HG02678 (cell line): ENCODE results near the gene ATP6V1C2.

Experiments used
- ATAC-seq: cut with Tn5 transposase; IDR thresholded peaks from one replicate; pipeline ENCODE4 v1.9.1; 2021; ENCODE audit warnings: mild to moderate bottlenecking, moderate library complexity; ENCODE audit not compliant: unreplicated experiment

Gene ATP6V1C2

DNA sequence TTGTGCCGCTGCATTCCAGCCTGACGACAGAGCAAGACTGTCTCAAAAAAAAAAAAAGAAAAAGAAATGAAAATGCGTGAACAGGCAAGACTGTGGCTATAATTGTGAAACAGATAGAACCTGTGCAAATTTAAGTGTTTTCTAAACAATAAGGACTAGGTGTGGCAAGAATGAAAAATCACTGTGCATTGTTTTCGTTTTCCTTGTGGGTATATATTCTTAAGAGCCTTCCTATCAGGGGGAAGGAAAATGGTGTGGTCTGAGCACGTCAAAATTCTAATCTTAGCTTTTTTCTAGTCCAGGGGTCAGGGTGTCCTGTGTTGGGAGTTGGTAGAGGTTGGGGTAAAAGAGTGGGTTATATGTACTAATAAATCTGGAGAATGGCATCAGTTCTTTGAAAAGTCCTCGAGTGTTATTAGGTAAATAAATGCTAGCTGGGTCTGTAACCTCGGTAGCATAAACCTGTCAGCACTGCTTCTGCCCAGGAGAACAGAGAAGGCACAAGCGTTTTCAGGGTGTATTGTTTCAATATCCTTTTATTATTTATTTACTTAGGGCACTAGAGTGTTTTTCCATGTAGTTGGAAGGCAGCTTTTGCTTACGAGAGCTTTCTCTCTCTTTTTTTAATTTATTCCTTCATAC lies 11.6 kb downstream of the ATP6V1C2 start:
- no peak for ATAC-seq

DNA sequence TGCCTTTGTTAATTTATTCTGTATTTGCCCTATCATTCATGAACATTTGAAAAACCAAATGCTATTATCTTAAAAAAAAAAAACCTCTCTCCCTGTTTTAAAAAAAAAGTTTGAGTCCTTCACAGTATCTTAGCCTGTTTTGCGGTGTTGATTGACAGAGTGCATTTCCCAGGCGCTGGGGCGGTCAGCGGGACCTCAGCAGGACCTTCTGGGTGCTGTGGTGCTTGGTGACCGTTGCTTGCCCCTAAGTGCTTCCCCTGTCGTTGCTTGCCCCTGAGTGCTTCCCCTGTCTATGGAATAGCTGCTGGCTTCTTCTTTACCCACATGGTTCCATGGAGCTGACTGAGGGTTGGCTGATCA lies 12.1 kb downstream of the ATP6V1C2 start:
- ATAC-seq = no peak

DNA sequence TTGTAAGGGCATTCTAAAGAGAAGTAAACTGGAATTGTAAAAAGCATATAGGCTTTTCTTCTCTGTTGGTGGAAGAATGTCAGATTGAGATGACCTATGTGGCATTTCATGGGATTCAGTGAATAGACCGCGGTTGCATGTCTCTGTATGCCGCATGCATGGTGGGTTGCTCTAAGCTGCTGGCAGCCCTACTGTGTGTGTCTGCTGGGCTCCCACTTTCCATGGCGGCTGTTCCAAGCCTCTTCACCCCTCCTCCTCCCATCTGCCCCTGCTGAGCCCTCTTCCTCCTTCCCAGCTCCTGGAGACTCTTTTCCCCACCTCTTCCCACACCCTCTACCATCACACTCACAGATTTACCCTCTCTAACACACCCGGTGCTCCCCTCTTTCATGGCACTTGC lies 12.6 kb downstream of the ATP6V1C2 start:
- no peak for ATAC-seq

DNA sequence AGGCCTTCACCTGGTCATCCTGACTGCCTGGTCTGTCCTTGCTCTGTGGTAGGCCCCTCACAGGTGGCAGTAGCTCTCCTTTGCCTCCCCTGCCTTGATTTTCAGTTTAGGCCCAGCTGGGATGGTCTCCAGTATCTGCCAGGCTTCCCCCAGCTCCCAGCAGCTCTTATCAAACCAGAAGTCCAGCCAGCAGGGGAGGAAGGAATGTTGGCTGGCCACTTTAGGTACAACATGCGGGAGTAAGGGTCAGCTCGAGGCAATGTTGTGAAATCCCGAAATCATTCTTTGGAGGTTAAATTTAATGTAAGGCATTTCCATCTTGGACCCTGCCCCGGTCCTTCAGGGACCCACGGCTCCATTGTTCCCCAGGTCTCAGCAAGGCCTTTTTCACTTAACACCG lies 16.8 kb downstream of the ATP6V1C2 start:
- no peak for ATAC-seq

DNA sequence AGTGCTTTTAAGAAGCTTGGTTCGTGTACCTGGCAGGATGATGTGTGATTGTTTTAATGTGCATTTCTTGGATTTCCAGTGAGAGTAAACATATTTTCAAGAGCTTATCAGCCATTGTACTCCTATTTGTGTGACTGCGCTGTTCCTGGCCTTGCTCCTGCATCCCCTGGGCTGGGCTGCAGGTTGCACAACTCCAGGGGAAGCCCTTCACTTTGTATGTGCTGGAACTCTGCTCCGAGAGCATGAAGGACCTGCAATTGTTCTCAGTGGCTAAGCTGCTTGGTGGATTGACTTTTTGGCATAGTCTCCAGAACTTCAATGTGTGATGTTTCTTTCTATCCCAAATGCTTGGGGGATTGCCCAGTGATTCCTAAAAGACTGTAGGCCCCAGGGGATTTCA lies 18.8 kb downstream of the ATP6V1C2 start:
- no peak for ATAC-seq

DNA sequence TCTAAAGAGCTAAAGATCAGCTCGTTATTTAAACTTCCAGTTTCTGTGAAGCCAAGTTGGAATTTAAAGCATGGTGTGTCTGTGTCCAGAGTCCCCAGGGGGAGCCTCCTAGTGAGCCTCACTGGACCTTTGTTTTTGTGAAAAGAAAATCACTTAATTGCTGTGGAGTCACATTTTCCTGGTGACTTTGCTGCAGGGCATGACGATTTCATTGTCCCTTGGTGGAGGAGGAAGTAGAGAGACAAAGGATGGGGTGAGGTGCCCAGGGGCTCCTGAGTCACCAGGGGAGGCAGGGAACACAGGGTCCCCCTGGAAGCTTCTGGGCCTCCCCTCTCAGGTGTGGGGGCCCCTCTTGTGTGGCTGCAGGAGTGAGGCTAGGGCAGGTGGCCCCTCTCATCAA lies 19.7 kb downstream of the ATP6V1C2 start:
- ATAC-seq = no peak

DNA sequence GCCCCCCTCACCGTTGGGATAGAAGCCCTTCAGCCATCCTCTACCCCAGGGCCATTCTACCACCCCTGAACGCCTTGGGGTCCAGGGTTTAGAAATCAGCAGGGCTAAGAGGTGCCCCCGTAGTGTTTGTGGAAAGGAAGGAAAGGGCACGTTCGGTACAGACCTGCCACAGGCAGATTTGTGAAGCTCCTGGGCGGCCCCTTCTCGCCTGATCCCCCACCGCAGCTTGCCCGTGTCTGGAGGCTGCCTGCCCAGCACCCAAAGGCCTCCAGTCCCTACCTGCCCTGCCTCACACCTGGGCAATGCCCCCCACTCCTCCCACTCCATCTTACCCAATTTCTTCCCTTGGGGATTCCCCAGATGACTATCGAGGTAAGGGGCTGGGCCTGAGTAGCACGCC lies 21.2 kb downstream of the ATP6V1C2 start:
- no peak for ATAC-seq

DNA sequence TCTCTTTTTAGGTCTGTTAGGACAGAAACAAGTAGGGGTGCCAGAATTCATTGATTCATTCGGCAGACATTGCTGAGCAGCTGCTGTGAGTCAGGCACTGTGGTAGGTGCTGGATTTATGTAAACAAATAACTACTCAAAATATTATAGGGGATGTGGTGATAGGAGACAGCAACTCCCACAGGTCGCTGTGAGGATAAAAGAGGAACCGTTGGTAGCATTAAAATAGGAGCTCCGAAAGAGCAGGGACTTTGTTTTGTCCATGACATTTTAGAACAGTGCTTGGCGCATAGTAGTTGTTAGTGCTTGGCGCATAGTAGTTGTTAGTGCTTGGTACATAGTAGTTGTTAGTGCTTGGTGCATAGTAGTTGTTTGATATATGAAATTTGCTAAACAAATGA lies 29.2 kb downstream of the ATP6V1C2 start:
- no peak for ATAC-seq

DNA sequence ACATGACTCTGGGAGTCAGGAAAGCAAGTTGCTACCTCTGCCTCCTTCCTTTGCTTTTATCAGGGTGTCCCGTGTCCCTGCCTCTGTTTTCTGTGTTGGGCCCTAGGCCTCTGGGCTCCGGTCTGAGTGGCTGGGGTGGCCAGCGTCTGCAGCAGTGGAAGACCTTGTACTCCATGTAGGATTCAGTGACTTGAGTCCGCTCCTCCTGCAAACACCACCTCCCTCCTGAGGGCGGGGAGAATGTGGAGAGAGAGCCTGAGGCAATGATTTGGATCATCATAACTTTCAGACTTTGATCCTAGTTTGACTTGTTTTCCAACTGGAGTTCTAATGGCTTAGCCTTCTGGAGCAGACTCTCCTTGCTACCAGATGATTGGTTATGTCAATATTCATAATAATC lies 30.8 kb downstream of the ATP6V1C2 start:
- ATAC-seq = no peak

DNA sequence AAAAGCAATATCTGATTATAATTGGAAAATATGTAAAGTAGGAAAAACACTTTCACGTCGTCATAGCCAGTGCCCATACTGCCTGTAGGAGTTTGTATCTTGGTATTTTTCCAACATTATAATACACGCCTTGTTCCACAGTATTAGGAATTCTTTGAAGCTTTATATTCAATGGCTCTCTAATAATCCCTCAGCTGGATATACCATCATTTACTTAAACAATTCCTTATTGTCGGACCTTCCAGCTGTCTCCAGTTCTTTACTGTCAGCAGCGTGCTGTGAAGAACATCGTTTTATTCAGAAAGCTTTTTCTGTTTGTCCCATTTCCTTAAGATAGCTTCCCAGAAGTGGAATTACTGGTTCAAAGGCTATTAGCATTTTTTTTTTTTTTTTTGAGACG lies 31.7 kb downstream of the ATP6V1C2 start:
- no peak for ATAC-seq

DNA sequence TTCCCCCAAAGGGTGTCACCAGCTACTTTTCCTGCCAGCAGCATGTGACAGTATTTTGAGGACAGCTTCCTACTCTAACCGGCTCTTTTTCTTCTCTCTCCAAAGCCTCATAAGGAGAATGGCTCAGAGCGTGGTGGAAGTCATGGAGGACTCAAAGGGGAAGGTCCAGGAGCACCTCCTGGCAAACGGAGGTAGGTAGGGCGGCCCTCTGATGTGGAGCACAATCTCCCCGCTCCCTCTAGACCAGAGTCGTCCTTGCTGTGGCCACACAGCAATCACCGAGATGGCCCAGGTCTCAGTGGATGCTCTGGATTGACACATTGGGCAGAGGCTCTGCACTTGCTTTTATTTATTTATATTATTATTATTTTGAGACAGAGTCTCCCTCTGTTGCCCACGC lies 32.4 kb downstream of the ATP6V1C2 start:
- ATAC-seq = no peak

DNA sequence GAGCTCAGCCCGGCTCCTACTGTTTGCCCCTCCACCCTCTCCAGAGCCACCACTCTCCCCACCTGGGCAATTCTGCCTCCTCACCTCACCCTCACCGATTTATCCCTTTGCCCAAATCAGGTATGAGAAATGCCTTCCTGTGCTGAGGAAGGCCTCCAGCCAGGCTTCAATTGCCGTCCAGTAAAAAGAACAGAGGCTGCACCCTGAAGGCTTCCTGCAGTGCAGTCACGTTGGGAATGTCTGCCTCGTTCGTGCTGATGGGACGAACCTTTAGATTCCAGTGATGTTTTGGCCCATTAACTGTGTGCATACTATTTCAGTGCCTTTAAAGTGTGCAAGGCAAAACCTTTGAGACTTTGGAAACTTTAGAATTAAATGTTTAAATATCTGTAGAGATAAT lies 34.2 kb downstream of the ATP6V1C2 start:
- no peak for ATAC-seq

DNA sequence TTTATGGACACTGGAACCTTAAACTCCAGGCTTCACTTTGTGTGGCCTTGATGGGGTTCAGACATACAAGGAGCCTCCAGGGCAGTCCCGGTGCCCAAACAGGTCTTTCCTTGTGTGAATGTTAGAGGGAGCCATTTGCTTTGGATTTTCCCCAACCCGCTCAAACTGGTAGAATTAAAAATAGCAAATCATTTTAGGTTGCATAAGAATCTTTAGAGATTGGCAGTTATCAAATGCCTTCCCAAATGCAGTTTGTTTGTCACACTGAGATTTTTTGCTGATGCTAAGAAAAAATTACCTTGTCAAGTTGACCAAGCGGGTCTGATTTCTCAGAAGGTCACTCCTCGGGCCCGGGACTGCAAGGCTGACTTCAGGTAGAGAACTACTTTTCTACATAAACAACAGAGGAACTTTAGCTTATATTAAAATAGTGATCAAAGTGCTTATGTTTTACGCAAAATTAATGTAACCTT lies 36.4 kb downstream of the ATP6V1C2 start:
- ATAC-seq = no peak

DNA sequence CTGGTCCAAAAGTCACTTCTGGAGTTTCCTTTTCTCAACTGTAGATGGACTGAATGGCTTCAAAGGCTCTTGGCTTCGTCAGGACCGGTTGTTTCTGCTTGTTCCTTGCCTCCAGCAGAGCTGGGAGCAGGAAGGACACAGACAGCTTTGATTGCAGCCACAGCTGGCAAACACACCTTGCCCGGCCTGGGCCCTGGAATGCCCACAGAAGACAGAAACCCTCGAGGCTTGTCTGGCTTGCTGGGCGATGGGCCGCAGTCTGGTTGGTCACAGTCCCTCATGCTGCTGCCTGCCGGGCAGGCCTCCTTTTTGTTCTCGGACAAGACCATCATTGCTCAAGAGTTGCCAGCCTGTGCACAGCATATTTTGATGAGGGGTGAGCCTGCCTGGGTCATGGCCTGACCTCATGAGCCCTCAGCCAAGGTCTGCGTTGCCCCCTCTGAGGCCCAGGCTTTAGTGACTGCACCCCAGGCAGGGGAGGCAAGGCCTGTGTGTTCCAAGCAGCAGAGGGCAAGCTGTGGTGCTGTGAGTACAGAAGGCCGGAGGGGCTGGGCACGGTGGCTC lies 37.8 kb downstream of the ATP6V1C2 start:
- no peak for ATAC-seq

DNA sequence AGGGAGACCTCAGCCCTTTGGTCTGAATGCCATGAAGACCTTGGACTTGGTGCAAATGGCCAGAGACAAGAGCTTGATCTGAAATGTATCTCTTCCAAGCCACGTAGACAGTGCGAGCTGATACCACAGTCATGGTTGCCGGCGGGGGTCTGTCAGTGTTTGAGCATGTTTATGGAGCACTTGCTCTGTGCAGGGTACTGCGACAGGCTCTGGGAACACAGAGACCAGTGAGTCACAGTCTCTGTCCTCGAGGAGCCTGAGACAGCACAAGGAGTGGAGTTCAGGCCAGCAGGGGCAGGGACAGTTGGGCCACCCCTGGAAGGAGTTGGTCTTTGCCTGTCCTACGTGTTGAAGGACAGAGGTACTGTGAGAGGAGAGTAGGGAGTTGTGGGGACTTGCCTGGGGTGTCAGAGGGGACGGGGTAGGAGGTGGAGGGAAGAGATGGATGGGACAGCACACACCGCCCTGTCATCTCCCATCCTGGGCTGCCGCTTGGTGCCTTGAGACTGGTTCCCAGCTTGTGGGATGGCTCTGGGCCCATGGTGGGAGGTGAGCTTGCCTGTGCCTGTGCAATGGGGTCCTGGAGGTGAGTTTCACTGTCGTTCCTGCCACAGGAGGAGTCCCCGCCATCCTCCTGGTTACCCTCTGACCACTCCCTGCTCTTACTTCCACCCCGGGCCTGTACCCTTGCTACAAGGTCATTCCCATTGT lies 39.5 kb downstream of the ATP6V1C2 start:
- ATAC-seq = no peak

DNA sequence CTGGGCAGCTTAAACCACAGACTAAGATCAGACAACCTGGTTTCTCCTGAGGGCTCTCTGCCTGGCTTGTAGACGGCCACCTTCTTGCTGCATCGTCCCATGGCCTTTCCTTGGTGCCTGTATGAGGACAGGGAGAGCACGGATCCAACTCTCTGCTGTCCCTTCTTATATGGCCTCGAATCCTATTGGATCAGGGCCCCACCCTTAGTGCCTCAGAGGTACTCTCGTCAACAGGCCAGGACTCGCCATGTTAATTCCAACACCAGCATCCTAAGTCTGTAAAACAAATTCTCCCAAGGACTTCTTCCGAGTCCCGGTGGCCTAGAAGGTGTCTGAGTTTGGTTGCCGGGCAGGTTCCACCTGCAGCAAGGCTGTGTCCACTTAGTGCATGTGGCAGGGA lies 40.2 kb downstream of the ATP6V1C2 start:
- no peak for ATAC-seq

DNA sequence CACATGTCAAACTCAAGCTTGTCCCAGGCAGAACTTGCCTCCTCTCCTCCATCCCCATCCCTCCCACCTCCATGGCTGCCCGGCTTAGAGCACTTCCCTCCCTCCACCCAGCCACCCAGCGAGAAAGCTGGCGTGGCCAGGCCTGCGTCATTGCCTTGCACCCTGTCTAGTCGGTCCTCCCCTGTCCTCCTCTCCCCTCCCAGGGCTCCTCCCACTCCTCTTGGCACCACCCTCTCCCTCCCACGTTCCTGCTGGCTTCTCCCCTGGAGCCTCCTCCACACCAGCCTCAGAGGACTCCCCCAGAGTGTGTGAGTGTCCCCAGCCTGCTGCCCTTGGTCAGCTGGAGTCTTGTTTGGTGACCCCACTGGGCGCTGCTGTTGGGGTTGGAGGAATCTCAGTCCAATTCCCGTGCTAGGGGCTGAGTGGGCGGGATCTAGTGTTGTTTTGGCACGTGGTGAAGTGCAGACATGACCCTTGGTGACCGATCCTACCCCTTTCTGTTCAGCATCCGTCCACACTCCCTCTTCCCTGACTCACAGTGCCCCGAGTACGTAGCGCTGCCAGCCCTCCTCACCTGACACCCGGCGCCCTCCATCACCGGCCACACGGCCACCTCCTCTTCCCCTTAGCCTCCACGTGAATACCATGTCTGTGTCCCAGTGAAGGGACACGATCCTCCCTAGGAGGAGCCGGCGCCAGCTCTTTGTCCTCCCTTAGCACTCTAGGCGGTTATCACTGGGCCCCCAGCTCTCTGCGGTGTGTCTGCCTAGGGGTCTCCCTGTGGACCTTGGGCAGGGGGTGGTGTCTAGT lies 41.4 kb downstream of the ATP6V1C2 start:
- ATAC-seq = no peak

DNA sequence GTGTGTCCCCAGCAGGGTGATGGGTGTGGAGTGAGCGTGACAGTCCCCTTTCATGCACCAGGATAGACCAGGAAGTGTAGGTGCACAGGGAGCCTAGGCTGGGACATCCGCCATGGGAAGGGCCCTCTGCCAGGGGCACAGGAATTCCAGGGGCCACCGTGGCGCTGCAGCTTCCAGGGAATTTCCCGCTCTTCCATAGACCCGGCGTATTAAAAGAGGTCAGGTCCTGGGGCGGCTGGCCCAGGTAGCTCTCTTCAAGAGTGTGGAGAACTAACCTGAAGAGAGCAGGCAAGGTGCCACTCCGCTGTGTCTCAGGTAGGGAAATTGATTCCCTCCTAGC lies 42.0 kb downstream of the ATP6V1C2 start:
- no peak for ATAC-seq

DNA sequence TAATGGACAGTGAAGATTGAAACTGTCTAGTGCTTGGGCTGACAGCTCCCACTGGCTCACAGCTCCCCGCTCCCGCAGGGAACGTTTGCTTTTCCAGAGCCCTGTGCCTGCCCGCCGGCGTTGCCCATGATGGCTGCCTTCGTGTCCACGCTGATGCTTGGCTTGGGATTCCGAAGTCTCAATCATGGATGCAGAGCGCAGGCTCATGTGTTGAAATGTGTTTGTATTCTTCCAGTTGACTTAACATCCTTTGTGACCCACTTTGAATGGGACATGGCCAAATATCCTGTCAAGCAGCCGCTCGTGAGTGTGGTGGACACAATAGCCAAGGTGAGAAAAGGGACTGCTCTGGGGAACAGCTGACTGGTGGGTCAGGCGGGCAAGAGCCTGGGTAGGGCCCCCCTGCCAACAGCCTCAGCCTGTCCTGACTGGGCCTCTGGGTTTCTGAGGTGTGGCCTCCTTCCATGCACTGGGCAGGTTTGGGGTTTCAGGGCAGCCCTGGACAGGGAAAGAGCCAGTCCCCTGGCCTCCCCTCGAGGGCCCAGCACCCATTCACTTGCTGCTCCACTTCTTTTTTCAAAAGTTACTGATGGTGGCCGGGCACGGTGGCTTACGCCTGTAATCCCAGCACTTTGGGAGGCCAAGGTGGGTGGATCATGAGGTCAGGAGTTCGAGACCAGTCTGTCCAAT lies 42.8 kb downstream of the ATP6V1C2 start:
- no peak for ATAC-seq

DNA sequence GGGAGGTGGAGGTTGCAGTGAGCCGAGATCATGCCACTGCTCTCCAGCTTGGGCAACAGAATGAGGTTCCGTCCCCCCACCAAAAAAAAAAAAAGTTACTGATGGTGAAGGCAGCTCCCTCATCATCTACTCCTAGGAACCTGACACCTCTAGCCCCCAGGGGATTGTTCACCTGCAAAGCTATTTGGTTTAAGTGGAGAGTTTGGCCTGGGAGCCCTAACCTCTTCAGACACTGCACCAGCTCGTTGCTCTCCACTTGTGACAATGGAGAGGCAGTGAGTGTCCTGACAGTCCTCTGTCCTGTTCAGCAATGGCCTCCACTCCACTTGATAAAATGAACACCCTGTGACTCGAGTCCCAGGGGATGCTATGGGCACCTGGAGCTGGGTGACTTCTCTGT lies 43.5 kb downstream of the ATP6V1C2 start:
- no peak for ATAC-seq

DNA sequence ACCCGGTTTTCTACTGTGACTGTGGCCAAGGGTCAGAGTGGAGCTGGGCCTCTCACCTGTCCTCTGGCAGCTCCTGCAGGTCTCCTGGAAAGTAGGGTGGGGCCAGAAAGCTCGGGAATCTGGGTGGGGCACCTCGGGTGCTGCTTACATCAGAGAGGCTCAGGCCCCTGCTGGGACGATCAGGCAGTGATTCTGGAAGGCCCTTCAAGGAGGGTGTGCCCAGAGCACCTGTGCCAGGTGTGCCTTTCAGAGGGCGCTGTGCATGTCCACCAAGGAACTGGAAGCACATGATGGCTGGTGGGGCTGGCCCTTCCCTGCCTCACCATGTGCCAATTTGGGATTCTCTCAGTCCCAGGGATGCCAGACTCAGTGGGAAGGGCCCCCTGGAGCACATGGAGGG lies 44.0 kb downstream of the ATP6V1C2 start:
- ATAC-seq = no peak
